NCI-H1105 (cell line): ENCODE data around the gene SRPX2.
A peak's percentile ranks its signal among the peaks of the same experiment; 100 is the strongest.

Experiments used
- DNase-seq: peaks from one replicate; lab custom pipeline; 2025; lab: John Stamatoyannopoulos, UW

SRPX2 gene

GRCh38 chrX:100650841-100651240 is 6.8 kb downstream of the SRPX2 start:
- DNase-seq, result no peak

GRCh38 chrX:100652266-100652665 is 8.3 kb downstream of the SRPX2 start:
- no peak for DNase-seq

DNA sequence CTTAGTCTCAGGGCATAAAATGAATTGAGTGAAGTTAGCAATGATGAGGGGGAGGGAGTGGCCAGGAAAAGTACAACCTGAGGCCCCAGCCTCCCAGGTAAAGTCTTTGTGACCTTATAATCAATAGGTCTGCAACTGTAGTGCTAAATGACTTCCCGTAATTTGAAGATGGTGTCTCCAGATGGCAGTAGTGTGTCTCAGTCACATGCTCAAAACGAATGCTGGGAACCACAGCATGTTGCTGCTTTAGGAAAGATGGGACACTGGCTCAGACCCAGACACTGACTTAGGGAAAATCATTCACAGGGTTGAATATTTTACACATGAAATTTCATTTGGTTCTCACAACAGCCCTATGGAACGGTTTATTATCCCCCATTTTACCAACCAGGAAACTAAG is 10.3 kb downstream of the SRPX2 start:
- no peak for DNase-seq

DNA sequence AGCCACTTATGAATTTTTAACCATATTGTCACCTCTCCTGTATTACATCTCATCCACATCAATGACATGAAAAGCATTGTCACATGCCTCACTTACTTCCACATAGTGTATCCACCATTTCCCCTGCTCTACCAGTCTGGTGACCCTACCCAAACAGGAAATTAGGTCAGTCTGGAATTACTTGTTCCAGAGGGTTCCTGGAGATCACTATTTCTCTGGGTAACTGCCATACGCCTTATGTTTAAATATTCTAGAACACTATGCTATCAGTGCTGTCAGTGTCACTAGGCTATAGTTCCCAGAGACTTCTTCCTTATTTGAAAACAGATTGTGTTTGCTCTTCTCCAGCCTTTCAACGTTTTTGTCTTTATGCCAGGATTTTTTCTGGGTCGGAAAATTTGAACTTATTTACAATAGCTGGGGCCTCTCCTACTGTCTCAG is 15.0 kb downstream of the SRPX2 start:
- no peak for DNase-seq

DNA sequence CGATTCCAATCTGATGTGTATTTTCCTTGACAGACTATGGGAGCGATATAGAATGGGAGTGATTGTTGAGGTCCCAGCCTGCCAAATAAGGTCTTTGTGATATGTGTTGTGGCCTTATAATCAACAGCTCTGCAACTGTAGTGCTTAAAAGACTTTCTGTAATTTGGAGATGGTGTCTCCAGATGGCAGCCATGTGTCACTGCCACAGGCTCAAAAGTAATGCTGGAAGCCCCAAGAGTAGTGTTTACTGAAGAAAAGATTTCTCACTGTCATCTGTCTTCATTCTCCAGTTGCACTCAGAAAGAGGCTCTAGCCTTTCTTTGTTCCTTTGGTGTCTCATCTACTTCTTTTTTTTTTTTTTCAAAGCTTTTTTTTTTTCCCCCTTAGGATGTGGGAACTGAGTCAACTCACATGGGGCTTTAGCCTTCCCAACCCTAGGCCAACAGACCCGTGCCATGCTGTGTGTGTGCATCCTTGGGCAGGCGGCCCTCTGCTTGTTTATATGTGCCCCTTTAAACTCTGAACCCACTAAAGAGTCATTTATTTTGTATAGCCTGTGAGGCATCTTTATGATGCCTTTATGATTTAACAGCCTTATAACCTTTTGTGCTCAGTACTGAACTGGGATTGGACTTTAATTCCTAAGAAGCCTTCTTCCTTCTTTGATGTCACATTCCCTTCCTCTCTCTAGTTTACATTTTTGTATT is 15.6 kb downstream of the SRPX2 start:
- DNase-seq, result no peak

GRCh38 chrX:100662170-100662569 is 18.2 kb downstream of the SRPX2 start:
- no peak for DNase-seq

DNA sequence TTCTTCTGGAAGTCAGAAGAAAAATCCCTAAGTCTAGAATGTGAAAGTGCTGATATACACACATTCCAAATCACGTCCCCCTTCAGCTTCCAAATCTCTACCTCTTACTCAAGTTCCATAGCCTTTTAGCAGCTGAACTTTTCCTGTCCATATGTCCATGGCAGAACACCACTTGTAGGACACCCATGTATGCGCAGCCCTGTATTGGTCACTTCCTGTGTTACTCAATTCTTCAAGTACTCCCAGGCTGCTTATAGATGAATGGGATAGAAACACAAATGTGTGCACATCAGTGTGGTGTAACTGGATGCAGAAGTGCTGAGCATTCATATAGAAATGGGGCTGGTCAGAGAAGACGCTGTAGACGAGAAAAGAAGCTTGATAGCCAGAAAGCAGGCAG is 18.8 kb downstream of the SRPX2 start:
- DNase-seq, result no peak

- DNase-seq, result no peak
These were observed 19.6 kb downstream of the SRPX2 start for GRCh38 chrX:100663642-100664041.

DNA sequence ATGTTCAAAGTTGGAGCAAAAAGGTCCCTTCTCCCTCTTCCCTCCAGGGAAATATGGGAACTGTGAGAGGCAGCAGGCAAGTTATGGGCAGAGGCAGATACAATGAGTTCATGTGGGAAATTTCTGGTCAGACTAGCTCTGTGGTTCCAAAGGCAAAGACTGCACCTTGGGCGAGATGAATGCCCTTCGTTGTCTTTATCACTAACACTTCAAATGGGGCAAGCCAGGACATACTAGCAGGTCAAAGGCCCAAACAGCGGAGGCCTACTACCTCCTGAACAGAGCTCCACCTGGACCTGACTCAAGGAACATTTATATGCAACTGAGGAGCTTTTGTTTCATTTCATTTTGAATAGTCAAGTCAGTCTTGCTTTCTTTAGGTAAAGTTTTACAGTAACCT is 29.0 kb downstream of the SRPX2 start:
- no peak for DNase-seq

DNA sequence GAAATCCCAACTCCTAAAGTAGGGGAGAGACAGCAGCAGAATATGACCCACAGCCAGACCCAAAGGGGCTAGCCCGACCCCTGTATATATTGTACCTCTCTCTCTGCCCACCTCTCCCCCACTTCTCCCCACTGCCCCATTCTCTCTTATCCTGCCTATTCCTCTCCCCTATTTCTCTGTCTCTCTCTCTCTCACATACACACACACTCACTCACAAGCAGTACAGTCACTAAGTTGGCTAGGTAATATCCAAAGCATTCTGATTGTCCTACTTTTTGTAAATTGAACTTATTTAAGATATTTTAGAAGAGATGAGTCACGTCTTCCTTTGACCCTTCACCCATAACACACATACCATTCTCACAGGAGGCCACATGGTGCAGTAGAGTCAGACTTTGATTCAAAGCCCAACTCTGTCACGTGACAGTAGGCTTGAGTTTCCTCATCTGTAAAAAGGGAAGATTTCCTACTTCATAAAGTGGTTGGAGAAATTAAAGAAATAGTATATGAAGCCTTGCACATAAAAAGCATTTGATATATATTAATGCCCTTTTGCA is 29.5 kb downstream of the SRPX2 start:
- no peak for DNase-seq

GRCh38 chrX:100674705-100675104 is 30.7 kb downstream of the SRPX2 start:
- no peak for DNase-seq

DNA sequence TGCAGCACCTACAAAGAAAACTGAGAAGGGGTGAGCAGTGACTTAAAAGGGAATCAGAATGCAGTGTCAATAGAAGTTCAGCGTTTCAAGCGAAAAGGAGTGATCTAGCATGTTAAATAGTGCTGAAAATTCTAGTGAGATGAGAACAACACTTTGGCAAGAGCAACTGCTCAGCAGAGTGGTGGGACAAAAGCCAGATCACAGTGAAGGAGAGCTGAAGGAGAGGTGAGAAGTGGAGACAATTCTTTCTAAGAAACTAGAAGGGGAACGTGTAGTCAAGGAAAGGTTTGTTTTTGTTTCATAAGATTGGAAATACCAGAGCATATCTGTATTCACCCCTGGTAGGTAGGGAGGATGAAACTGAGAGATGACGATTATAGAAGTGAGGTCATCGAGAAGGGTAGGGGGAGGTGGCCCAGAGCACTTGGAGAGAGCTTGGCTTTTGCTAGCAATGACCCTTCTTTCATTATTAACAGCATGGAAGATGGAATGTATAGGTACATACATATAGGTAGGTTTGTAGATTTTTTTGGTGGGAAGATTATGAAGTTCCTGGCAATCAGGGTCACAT is 33.7 kb downstream of the SRPX2 start:
- DNase-seq, result no peak

- DNase-seq, result no peak
These were observed 36.8 kb downstream of the SRPX2 start for GRCh38 chrX:100680756-100681155.

- DNase-seq, result no peak
These were observed 37.6 kb downstream of the SRPX2 start for GRCh38 chrX:100681599-100681998.

DNA sequence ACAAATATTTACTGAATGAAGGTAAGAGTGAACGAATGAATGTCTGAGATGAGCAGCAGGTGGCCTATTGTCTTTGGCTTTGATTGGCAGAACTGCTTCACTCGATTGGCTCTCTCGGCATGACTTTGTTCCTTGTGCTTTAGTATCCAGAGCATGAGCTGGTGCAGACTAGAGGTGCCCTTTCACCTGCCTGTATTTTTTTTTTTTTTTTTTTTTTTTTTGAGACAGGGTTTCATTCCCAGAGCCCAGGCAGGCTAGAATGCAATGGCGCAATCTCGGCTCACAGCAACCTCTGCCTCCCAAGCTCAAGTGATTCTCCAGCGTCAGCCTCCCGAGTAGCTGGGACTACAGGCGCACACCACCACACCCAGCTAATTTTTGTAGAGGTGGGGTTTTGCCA is 38.9 kb downstream of the SRPX2 start:
- DNase-seq, result no peak

DNA sequence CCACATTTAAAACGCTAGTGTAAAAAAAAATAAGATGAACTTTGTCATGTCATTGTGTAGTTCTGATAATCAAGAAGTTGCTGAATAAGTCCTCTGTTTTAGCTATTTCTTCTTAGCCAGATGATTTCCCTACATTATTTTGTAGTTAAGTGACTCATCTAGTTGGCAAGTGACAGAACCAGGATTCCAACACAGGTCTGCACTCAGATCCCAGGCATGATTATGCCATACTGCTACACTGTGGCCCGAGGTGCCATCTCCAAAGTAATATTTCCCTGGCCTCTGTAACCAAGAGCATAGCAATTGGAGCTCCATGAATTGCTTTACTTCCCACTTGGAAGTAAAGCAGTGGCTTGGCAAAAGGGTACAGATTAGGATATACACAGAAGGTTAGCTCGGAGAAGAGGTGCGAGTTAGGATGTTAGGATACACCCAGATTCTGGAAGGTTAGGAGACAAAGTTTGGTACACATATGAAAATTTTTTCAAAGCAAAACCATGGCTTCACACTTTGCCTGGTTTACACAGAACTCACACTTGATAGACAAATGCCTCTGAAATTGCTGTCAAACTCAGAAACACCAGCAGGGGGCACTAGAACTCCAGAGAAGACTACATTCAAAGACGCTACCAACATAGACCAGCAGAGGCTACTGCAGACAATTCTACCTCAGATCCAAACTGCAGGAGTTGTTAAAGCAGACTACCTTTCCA is 41.4 kb downstream of the SRPX2 start:
- DNase-seq, result peak; percentile 15

DNA sequence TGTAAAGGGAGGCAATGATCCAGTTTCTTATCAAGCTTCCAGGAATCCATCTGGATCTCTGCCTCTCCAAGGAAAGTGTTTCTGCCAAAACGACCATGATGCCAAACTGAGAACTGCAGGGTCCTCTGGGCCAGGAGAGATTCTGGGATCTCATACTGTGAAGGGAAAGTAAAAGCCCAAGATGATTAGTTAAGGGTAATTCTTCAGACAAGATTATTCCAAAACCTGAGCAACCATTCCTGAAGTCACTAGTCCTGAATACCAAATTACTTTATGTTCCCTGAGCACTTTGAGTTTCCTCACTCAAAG is 42.0 kb downstream of the SRPX2 start:
- DNase-seq, result no peak

DNA sequence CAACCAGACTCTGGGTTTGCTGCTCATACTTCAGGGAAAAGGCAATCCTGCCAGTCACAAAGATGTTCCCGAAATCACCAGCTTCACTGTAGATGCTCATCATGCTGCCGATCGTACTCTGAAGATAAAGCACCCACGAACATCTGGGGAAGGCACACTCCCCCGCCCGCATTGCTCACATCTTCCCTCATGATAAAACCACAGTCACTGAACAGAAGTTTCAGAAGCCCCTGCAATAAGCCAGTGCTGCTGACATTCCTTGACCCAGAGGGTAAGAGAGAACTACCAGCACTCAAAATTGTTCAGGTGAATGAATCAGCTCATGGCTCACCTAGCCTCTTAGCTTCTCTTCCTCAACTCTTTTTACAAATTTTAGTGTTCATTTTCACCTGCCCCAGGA is 43.1 kb downstream of the SRPX2 start:
- DNase-seq, result no peak

DNA sequence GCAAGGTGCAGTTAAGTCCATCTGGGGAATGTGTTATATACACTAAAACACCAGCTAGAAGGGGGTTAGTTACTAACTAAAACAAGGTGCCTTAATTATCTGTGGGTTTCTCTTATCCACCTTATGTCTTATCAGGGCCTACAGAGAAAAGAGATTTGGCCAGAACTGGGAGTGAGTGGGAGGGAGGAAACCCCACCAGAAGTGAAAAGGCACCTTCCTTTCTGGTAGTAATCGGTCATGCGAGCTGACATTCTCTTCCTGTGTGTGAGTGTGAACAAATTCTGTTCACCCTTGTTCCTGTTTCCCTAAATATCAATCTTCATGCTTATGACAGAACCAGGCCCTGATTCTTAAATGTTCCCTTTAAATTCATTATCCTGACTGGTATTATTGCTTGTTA is 43.5 kb downstream of the SRPX2 start:
- no peak for DNase-seq

DNA sequence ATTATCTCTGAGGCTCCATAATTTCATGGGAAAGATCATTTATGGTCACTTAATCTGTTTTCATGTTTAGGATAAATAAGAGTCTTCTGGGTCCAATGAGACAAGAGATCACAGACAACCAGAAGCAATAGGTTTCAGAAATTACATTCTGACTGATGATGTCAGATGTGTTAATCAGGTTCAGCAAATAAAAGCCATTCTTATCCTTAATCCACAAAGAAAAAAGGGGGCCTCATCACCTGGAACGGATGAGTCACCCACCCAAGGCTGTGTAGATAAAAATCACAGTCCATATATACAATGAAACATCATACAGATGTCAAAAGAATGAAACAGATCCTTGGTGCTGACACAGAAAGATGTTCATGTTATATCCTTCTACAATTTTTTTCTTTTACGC is 51.3 kb downstream of the SRPX2 start:
- DNase-seq, result no peak

DNA sequence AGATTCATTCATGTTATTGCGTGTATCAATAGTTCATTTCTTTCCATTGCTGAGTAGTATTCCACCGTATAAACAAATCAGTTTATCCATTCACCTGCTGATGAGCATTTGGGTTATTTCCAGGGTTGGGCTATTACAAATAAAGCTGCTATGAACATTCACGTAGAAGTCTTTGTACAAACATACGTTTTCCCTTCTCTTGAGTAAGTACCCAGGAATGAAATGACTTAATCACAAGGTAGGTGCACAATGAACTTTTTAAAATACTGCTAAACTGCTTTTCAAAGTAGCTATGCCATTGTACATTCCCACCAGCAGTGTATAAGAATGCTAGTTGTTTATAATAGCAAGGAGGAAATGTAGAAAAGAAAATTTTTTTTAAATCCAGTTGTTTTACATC is 52.0 kb downstream of the SRPX2 start:
- DNase-seq, result no peak

GRCh38 chrX:100696699-100697351 is 52.8 kb downstream of the SRPX2 start:
- no peak for DNase-seq

DNA sequence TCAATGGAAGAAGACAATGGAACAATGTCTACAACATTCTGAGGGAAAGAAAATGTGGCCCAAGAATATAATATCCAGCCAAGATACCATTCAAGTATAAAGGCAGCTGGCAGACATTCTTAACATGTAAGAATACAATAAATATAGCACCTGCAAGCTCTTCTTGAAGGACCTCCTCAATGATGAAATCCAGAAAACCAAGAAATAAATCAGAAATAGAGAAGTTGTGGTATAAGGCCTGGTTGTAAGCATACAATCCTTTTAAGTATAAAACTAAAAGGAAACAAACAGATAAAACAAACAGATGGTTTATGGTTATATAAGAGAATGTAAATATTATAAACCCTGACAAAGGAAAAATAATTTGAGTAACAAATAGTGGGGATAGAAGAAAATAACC is 54.6 kb downstream of the SRPX2 start:
- DNase-seq, result no peak
